NB4 (cell line): ENCODE measurements around the gene ADGRF3.
"Not testable (repeated sequence)": the region's sequence is repeated elsewhere in the genome, so short reads cannot be mapped to it uniquely, and the experiment has no call there.

Source experiments
- DNase-seq: peaks from one replicate; pipeline ENCODE4 v3.0.0; 2010; ENCODE audit warnings: low read depth
- H3K4me3 ChIP-seq: one replicate; pipeline ENCODE4 v1.5.1; 2011; ENCODE audit warnings: mild to moderate bottlenecking, low read depth, low read length, moderate library complexity
- MYC ChIP-seq: IDR thresholded peaks from 2 replicates; pipeline ENCODE4 v1.6.1; 2011; ENCODE audit warnings: low read depth, low read length
- POLR2A ChIP-seq: IDR thresholded peaks from 2 replicates; pipeline ENCODE4 v1.6.1; 2011; ENCODE audit warnings: mild to moderate bottlenecking; ENCODE audit not compliant: insufficient read length; ENCODE audit errors: extremely low read depth
- TF ChIP-seq, protein P1 (sequence below): IDR thresholded peaks from 2 replicates; pipeline ENCODE4 v1.6.1; 2011; ENCODE audit warnings: low read depth, low read length
- TF ChIP-seq, protein P2 (sequence below): IDR thresholded peaks from one replicate; pipeline ENCODE4 v1.5.1; 2012; ENCODE audit warnings: low read depth, low read length

The ADGRF3 gene

GRCh38 chr2:26327291-26328272, 19.0 kb downstream of the ADGRF3 start:
- TF ChIP-seq, protein P1, sequence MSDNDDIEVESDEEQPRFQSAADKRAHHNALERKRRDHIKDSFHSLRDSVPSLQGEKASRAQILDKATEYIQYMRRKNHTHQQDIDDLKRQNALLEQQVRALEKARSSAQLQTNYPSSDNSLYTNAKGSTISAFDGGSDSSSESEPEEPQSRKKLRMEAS = 0 out of 2 replicates have a peak, but pooled peaks have one; percentile 12
- TF ChIP-seq MYC (peak; percentile 12; the same call in 1 of the 2 replicates), POLR2A (no peak)
- TF ChIP-seq, protein P2, sequence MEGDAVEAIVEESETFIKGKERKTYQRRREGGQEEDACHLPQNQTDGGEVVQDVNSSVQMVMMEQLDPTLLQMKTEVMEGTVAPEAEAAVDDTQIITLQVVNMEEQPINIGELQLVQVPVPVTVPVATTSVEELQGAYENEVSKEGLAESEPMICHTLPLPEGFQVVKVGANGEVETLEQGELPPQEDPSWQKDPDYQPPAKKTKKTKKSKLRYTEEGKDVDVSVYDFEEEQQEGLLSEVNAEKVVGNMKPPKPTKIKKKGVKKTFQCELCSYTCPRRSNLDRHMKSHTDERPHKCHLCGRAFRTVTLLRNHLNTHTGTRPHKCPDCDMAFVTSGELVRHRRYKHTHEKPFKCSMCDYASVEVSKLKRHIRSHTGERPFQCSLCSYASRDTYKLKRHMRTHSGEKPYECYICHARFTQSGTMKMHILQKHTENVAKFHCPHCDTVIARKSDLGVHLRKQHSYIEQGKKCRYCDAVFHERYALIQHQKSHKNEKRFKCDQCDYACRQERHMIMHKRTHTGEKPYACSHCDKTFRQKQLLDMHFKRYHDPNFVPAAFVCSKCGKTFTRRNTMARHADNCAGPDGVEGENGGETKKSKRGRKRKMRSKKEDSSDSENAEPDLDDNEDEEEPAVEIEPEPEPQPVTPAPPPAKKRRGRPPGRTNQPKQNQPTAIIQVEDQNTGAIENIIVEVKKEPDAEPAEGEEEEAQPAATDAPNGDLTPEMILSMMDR = no peak
- peak; percentile 97 for DNase-seq
- peak overlapping the region; percentile 6 for H3K4me3 ChIP-seq

- TF ChIP-seq POLR2A (no peak), MYC (no peak)
- TF ChIP-seq, protein P1 = no peak
- TF ChIP-seq, protein P2 = no peak
- no peak overlapping the region for H3K4me3 ChIP-seq
- DNase-seq = peak; percentile 46
Measured at GRCh38 chr2:26326514-26326913, 20.1 kb downstream of the ADGRF3 start.

GRCh38 chr2:26325851-26326250, 20.7 kb downstream of the ADGRF3 start:
- TF ChIP-seq, protein P1 = no peak
- TF ChIP-seq, protein P2 = no peak
- TF ChIP-seq POLR2A (no peak), MYC (no peak)
- H3K4me3 ChIP-seq = no peak overlapping the region
- peak; percentile 44 for DNase-seq

DNA sequence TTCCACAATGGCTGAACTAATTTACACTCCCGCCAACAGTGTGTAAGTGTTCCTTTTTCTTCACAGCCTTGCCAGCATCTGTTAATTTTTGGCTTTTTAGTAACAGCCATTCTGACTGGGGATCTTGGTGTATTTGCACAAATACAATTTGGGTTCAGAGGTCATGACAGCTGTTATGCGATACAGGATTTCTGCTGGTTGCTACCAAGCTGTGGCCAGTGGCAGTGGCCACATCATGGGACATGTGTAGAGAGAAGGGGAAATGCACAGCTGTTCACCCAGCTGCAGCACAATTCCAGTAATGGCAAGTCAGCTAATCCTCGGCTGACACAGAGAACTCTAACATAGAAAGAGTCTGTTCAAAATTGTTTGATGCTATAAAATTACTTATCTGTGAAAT, 21.7 kb downstream of the ADGRF3 start:
- TF ChIP-seq, protein P1 = no peak
- TF ChIP-seq POLR2A (no peak), MYC (no peak)
- TF ChIP-seq, protein P2 = no peak
- peak; percentile 69 for DNase-seq
- H3K4me3 ChIP-seq = no peak overlapping the region

DNA sequence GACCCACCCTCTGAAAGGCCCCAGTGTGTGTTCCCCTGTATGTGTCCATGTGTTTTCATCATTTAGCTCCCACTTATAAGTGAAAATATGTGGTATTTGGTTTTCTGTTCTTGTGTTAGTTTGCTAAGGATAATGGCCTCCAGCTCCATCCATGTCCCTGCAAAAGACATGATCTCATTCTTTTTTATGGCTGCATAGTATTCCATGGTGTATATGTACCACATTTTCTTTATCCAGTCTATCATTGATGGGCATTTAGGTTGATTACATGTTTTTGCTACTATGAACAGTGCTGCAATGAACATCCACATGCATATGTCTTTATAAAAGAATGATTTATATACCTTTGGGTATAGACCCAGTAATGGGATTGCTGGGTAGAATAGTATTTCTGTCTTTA, 22.1 kb downstream of the ADGRF3 start:
- H3K4me3 ChIP-seq, DNase-seq: not testable (repeated sequence)

DNA sequence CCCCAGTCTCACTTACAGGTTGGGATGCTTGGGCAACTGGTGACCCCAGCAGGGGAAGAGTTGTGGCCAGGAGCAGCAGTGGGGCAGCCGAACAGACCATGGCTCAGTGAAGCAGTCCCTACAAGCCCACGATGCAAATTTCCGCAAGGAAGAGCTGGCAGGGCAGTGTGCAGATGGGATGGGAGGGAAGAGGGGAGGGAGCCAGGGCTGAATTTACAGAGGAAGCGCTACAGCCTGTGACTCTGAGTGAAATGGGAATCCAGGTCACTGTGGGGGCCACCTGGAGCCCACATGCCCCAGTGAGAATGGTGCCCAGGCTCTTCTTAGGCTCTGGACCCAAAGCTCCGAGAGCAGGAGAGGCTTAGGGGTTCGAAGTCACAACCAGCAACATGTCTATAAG, 27.6 kb downstream of the ADGRF3 start:
- no peak overlapping the region for H3K4me3 ChIP-seq
- DNase-seq = no peak
- TF ChIP-seq MYC = no peak
- TF ChIP-seq, protein P1 = no peak
- TF ChIP-seq POLR2A = no peak
- TF ChIP-seq, protein P2 = no peak
